Measurements from ENCODE around the gene RPL3.

RPL3 gene

DNA sequence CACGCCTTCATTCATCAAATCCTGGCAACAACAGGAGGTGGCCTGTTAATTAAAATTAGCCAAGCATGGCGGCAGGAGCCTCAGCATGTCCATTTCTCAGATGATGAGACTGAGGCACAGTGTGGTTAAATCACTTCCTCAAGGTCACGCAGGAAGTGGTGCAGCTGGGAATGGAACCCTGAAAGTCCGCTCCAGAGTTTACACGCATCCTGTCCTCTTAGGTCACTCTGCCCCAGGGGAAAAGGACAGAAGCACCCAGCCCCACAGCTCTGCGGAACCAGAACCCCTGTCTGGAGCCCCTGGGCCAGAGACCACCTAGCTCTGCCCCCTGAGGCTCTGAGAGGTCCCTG lies 19.6 kb downstream of the RPL3 start:
- DNase-seq (ENCODE audit: low spot score) = no peak

DNA sequence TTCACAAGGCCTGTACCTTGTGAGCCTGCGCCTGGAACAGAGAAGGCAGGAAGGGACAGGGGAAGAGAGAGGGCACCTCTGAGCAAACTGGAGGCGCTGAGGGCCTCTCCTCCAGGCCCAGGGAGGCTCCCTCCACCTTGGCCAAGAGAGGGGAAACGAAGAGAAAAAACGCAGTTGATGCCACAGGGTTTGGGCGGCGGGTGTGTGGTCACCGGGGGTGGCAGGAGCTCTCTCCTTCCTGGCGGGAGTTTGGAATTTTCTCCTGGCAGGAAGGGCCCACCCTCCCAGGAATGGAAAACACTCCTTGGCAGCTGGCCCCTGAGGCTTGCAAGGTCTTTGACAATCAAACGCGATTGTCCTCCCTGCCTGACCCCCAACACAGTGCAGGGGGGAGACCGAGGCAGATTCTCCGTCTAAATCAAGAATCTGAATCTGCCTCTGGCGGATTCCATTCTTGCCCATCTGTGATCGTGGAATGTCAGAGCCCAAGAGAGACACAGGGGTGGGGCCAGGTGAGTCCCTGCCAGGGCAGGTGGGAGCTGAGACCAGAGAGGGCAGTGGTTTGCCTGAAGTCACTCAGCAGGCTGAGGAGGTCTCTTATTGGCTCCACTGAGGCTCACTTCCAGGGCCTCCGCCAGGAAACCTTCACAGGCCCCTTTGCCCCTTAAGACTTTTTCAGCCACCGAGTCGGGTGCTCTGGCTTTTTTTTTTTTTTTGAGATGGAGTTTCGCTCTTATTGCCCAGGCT lies 21.0 kb downstream of the RPL3 start:
- no peak for DNase-seq (ENCODE audit: low spot score)

GRCh38 chr22:39297490-39298240 lies 21.8 kb downstream of the RPL3 start:
- DNase-seq (ENCODE audit: low spot score) = no peak

GRCh38 chr22:39296981-39297489 lies 22.4 kb downstream of the RPL3 start:
- no peak for DNase-seq (ENCODE audit: low spot score)

DNA sequence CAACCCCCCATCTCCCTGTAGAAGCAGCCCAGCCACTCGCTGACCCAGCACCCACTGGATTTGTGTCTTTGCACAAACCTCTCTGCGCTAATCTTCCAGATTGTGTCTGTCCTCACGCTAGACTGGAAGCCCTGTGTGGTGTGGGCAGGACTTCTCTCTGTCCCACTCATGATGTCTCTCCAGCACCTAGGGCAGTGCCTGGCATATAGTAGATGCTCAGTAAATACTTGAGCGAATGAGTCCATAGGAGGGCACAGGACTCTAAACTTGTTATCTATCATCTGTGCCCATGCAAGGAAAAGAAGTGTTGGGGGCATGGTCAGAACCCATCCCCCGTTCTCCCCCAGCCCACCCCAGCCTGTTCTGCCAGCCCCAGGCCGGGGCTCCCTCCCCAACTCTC lies 22.9 kb downstream of the RPL3 start:
- no peak for DNase-seq (ENCODE audit: low spot score)

GRCh38 chr22:39294571-39295468 lies 24.6 kb downstream of the RPL3 start:
- DNase-seq (ENCODE audit: low spot score) = no peak

- no peak for DNase-seq (ENCODE audit: low spot score)
Observed at GRCh38 chr22:39293766-39294368, 25.6 kb downstream of the RPL3 start.

DNA sequence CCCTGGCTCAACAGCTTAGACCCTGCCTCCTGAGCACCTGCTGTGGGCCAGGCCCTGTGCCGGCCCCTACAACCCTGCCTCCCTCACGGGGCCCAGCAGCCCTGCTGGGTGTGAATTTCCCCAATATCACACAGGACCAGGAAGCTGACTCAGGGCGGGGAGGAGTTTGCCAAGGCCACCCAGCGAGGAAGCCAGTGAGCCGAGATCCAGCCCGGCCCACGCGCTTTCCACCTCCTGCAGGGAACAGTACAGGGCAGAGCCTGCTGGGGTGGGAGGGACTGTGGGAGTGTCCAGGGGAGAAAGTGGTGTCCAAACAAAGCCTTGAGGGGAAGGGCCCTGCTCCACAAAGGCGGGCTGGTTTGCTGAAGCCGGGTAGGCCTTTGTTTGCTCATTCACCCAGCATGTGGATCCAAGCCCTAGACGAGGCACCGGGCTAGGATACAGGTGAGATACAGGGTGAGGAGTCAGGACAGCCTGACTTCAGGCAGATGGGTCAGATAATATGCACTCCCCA lies 26.8 kb downstream of the RPL3 start:
- no peak for DNase-seq (ENCODE audit: low spot score)

GRCh38 chr22:39292031-39292462 lies 27.4 kb downstream of the RPL3 start:
- DNase-seq (ENCODE audit: low spot score) = no peak

DNA sequence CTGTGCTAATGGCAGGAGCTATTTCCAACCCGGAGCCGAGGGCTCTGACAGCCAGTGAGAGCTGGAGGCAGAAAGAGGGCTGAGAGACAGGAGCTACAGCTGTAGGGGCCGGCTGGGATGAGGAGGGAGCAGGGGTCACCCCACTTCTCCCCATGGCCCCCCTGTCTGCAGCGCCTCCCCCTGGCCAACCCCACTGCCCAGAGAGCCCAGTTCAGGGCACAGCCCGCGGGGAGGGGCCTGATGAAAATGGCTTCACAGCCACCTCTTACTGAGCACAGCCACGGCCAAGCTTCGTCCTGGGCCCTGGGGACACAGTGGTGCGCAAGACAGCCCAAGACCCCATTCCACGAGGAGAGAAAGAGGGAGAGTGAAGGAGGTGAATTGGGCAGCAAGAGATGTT lies 27.9 kb downstream of the RPL3 start:
- DNase-seq (ENCODE audit: low spot score) = no peak

GRCh38 chr22:39290724-39291161 lies 28.7 kb downstream of the RPL3 start:
- no peak for DNase-seq (ENCODE audit: low spot score)

GRCh38 chr22:39289975-39290720 lies 29.3 kb downstream of the RPL3 start:
- no peak for DNase-seq (ENCODE audit: low spot score)

- DNase-seq (ENCODE audit: low spot score) = no peak
Observed at GRCh38 chr22:39289533-39289932, 29.9 kb downstream of the RPL3 start.

GRCh38 chr22:39288135-39288898 lies 31.1 kb downstream of the RPL3 start:
- no peak for DNase-seq (ENCODE audit: low spot score)

GRCh38 chr22:39287076-39287725 lies 32.2 kb downstream of the RPL3 start:
- DNase-seq (ENCODE audit: low spot score) = no peak

DNA sequence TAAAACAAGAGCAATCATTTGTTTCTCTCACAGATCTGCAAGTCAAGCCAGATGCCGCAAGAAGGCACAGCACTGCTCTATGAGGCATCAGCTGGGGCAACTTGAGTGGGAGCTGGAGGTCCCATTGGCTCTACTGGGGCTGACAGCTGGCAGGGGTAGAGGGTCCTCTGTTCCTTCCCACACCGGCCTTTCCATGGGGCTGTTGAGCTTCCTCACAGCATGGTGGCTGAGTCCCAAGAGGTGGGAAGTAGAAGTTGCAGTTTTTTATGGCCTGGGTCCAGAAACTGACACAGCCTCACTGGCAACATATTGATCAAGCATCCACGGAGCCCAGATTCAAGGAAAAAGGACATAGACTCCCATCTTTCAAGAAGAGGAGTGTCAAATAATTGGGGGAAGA lies 34.4 kb downstream of the RPL3 start:
- DNase-seq (ENCODE audit: low spot score) = no peak

DNA sequence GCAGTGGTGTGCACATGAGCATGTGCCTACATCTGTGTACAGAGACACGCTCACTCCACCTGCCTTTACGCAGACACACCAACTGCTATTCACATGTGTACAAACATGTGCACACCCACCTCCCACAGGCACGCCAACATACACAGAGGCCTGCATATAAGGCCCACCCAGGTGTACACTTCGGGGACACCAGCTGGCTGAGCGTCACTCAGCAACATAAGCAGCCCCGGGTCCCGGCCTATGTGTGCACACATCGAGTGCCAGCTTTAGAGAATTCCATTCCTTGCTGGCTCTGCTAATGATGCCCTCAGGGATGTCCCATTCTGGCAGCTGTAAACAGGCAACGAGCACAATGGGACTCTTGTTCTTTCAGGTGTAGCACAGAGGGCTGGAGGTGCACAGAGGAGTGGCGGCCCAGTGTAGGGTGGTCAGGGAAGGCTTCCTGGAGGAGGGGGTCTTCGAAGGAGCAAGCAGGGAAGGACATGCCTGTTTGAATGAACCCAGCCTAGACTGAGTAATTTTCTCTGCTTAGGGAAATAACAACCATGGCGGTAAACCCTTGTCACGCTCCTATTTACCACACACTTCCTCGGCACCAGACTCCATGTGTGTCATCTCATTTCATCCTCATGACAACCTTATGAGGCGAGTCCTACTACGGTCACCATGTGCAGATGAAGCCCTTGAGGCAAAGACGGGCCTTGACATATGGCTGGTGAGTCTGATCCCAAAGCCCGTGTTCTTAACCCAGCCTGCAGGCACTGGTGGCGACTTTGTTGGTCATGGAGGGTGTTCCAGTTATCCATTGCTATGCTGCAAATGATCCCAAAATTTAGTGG lies 35.1 kb downstream of the RPL3 start:
- no peak for DNase-seq (ENCODE audit: low spot score)

- DNase-seq (ENCODE audit: low spot score) = no peak
Observed at GRCh38 chr22:39283322-39284141, 35.9 kb downstream of the RPL3 start.
